Activated CD4-positive, alpha-beta T cell treated with anti-CD3 and anti-CD28 coated beads, Interleukin-2, amount 50 U/mL, for 48 hours (primary cell): Measurements from ENCODE around the gene TERT.
"Not testable (repeated sequence)": the region's sequence is repeated elsewhere in the genome, so short reads cannot be mapped to it uniquely, and the experiment has no call there.

Experiments
- DNase-seq, 2 experiments: peaks; one replicate each; pipeline ENCODE4 v3.0.0-alpha.2; 2020

Gene TERT

GRCh38 chr5:1330847-1331831, 36.3 kb upstream of the TERT start:
- DNase-seq: no peak

GRCh38 chr5:1330146-1330846, 35.4 kb upstream of the TERT start:
- DNase-seq: no peak

GRCh38 chr5:1329111-1329579, 34.3 kb upstream of the TERT start:
- no peak for DNase-seq

- not testable (repeated sequence) for DNase-seq
Observed at GRCh38 chr5:1328237-1329110, 33.6 kb upstream of the TERT start.

GRCh38 chr5:1326901-1327756, 32.3 kb upstream of the TERT start:
- not testable (repeated sequence) for DNase-seq

GRCh38 chr5:1326532-1326875, 31.6 kb upstream of the TERT start:
- DNase-seq: not testable (repeated sequence)

- DNase-seq: no peak
Observed at GRCh38 chr5:1325870-1326531, 31.1 kb upstream of the TERT start.

GRCh38 chr5:1325191-1325741, 30.4 kb upstream of the TERT start:
- no peak for DNase-seq

- no peak for DNase-seq
Observed at GRCh38 chr5:1324719-1325190, 29.9 kb upstream of the TERT start.

GRCh38 chr5:1324301-1324700, 29.4 kb upstream of the TERT start:
- DNase-seq: no peak

- DNase-seq: no peak
Observed at GRCh38 chr5:1323803-1324173, 28.9 kb upstream of the TERT start.

- DNase-seq: no peak
Observed at GRCh38 chr5:1322955-1323802, 28.3 kb upstream of the TERT start.

- no peak for DNase-seq
Observed at GRCh38 chr5:1322036-1322900, 27.4 kb upstream of the TERT start.

- no peak for DNase-seq
Observed at GRCh38 chr5:1321576-1321975, 26.7 kb upstream of the TERT start.

GRCh38 chr5:1320436-1321344, 25.8 kb upstream of the TERT start:
- DNase-seq: no peak

GRCh38 chr5:1319436-1320256, 24.8 kb upstream of the TERT start:
- DNase-seq: no peak
